ENCODE data around the gene ISX.
"Not testable (repeated sequence)": the region's sequence is repeated elsewhere in the genome, so short reads cannot be mapped to it uniquely, and the experiment has no call there.

Gene ISX
- total RNA-seq, result 0 reads per million in 4 donors

GRCh38 chr22:35065796-35066218, at the start of gene ISX:
Gene ISX (plus strand): TSS chr22:35066158. CDS start chr22:35067088, 930 bp downstream.
- DNase-seq, result no peak

DNA sequence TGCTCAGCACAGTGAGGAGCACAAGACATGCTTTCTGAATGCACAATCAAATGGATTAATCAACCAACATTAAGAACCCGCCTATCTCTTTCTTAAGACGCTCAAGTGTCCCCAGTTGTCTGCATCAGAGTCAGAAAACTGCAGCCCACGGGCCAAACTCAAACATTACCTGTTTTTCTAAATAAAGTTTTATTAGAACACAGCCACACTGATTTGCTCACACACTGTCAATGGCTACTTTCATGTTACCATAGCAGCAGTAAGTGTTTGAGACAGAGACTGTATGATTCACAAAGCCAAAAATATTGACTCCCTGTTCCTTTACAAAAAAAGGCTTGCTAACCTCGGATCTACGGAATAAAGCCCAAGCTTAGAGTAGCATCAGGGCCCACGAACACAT, 49.0 kb upstream of the ISX start:
- no peak for DNase-seq

DNA sequence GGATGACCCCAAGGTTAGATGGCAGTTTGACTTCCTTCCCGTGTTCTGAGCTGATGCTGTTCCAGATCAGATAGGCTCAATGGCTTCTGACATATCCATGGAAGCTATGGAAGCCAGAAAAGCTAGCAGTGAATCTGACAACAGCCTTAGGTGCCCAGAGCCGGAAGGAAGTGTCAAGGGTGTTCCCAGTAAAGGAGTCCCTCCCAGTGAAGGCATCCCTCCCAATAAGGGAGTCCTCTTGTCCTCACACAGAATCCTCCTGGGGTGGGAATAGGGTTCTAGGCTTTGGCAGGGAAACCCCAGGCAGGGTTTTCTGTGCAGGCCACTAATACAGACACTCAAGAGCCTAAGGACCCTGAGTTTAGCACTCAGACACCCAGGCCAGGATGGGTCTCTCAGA, 47.0 kb upstream of the ISX start:
- DNase-seq, result no peak

DNA sequence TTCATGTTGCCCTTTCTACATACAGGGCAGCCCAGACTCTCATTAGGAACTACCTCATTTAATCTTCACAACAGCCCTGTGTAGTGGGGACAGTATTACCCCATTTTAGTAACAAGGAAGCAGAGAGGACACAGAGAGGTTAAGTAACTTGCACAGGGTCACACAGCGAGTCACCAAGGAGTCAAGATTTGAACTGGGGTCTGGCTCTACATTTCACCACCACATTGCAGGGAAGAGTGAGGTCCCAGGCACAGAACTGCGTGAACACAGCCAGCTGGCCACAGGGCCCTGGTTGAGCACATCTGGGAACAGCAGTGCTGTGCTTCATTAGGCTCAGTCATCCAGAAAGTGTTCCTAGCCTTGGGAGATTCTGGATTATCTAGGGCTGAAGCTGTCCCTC, 45.4 kb upstream of the ISX start:
- DNase-seq, result no peak

- no peak for DNase-seq
Measured at GRCh38 chr22:35021161-35021560, 44.8 kb upstream of the ISX start.

DNA sequence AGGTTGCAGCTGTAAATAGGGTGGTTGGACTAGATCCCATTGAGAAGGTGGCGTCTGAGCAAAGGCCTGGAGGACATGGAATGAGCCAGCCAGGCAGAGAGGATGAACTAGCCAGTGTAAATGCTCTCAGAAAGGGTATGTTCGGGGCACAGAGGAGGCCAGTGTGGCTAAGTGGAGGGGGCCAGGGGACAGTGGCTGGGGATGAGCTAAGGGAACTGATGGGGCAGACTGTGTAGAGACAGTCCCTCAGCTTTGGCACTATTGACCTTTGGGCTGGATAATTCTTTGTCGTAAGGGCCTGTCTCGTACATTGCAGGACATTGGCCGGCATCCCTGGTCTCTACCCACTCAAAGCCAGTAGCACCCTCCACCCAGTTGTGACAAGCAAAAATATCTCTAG, 43.7 kb upstream of the ISX start:
- no peak for DNase-seq

DNA sequence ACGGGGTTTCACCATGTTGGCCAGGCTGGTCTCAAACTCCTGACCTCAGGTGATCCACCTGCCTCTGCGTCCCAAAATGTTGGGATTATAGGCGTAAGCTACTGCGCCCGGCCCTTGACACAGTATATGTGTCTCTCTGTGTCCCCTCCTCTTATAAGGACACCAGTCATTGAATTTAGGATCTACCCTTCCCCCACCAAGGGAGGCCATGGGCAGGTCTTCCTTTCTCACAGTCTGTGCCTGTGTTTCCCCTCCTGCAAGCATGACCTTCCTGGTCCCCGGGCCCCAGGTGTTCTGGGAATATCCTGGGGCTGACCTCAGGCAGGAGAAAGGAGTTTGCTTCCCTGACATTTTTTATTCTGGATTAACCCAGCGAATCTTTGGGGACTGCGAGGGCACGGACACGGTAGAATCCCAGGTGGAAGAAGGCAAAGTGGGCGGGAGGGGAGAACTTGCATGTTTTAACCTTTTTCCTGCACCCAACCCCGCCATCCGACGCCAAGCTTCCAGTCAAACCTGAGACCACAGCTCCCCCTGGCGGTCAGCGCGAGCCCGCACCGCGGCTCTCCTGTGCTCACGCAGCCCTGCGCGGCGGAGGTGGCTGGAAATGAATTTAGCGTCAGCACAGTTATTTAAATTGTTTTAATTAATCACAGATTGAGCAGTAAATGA, 42.1 kb upstream of the ISX start:
- DNase-seq, result peak in 3 of 5 donors; percentile 18 to 32 (median 29)

- no peak for DNase-seq
Measured at GRCh38 chr22:35024364-35024692, 41.6 kb upstream of the ISX start.

- DNase-seq, result not testable (repeated sequence)
Measured at GRCh38 chr22:35030112-35030511, 35.8 kb upstream of the ISX start.

GRCh38 chr22:35032571-35032970, 33.4 kb upstream of the ISX start:
- DNase-seq, result no peak

- no peak for DNase-seq
Measured at GRCh38 chr22:35033635-35034296, 32.2 kb upstream of the ISX start.

DNA sequence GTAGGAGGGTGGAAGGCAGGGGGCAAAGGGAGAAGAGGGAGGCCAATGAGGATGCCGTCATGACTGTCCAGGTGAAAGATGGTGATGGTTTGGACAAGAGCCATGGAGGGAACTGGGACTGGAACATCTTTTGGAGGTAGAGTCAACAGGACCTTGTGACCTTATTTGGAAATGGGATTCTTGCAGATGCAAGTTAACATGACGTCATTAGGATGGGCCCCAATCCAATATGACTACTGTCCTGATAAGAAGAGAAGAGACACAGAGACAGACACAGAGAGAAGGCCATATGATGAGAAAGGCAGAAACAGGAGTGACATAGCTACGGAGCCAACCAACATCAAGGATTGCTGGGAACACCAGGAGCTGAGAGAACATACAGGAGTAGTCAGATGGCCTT, 31.0 kb upstream of the ISX start:
- no peak for DNase-seq

DNA sequence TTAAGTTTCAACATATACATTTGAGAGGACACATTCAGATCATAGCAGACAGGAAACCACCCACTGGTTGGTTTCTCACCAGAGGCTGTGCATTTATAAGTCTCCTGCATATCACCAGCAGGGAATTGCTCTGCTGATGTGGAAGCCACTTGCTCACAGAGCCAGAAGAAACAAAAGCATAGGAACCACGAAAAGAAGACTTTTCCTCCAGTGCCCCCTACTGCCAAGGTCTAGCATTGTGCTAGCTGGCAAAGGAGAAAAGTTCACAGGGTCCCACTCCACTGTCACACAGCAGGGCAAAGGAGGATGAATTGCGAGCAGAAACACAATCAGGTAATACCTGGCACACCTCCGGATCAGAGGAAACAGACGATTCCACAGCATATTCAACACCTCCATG, 28.9 kb upstream of the ISX start:
- DNase-seq, result no peak

DNA sequence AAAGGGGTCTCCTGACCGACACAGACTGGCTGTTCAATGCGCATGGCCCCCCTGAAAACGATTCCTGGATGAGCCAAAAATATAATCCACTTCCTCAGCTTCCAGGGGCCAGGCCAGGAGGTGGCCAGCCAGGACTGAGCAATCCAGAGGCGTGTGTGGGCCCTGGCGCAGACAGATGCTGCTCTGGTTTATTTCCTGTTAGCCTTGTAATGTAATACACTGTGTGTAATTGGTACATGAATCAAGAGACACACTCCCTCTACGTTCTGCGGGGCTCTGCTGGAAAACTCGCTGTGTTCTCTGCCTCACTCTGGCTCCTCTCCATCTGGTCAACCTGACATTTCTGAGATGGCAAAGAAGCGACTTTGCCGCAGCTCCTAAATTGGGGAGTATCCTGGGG, 26.3 kb upstream of the ISX start:
- DNase-seq, result no peak

- no peak for DNase-seq
Measured at GRCh38 chr22:35043252-35043933, 22.6 kb upstream of the ISX start.

- DNase-seq, result no peak
Measured at GRCh38 chr22:35043934-35044319, 22.0 kb upstream of the ISX start.

DNA sequence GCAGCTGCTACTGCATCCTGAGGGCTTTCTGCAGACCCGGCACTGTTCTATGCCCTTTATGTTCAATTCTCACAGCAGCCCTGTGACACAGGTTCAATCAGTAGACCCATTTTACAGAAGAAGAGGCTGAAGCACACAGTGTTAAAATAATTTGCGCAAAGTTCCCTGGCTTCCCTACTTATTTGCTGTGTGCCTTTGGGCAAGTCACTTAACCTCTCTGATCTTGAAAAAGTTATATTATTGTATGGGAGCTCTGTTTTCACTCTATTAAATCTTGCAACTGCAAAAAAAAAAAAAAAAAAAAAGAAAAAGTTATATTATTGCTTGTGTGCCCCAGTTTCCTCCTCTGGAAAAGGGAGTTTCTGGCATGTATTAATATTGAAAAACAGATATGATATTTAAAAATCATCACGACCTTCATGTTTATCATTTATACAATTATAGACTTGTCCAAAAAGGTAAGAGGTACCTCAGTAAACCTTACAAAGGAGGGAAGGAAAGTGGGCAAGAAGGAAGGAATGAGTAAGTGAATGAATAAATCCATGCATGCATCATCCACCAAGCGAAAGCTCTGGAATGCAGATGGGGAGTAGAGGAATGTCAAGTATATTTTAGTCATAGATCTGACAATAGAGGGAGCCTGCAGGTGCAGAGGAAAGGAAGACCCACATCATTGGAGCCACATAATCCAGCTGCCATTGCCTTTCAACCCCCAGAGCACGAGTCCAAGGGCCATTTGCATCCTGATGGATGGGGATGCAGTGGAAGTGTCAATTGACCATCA, 21.2 kb upstream of the ISX start:
- no peak for DNase-seq

DNA sequence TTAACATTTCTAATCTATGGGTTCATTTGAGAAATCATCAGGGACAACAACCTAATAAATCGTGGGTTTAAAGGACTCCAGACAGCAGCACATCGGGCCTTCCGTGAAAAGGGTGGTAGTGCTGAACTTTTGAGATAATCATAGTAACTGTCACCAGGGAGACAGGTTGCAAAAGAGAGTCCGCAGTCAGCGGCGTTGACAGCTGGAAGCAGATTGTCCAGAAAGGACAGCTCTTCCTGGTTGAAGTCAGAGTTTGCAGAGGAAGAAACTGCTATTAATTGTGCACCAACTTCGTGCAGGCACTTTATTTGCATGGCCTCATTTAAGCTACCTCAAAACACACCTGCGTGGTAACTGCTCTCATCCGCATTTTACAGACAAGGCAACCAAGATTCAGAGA, 20.5 kb upstream of the ISX start:
- no peak for DNase-seq

- DNase-seq, result no peak
Measured at GRCh38 chr22:35046744-35047462, 19.1 kb upstream of the ISX start.

DNA sequence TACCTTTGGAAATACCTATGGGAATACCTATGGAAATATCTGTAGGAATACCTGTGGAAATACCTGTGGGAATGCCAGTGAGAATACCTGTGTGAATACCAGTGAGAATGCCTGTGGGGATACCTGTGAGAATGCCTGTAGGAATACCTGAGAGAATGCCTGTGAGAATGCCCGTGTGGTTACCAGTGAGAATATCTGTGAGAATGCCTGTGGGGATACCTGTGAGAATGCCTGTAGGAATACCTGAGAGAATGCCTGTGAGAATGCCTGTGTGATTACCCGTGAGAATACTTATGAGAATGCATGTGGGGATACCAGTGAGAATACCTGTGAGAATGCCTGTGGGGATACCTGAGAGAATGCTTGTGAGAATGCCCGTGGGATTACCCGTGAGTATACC, 15.9 kb upstream of the ISX start:
- not testable (repeated sequence) for DNase-seq

DNA sequence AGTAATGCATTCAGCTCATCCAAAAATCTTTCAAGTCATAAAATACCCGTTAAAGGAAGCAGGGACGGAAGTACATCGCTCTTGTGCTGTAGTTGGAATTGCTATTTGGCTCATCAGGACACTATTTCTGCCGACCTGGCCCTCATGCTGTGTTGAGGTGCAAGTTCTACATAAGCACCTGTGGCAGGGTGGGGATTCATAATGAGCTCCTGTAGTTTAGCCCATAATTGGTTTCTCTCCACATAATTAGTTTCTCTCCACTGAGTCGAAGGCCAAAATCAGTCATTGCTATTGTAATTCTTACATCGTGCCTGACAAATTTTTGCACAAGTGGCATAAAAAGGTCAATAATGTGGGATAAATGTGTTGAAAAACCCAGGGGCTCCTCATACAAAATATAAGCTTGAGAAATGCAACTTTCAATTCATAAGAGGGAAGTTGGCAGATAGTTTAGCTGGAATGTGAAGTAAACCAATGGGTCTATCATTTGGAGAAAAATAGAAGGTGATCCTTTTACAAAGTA, 14.9 kb upstream of the ISX start:
- no peak for DNase-seq

GRCh38 chr22:35051791-35052190, 14.2 kb upstream of the ISX start:
- peak in 1 of 5 donors; percentile 39 for DNase-seq
